ENCODE data around the gene CCDC116.

CCDC116 gene

DNA sequence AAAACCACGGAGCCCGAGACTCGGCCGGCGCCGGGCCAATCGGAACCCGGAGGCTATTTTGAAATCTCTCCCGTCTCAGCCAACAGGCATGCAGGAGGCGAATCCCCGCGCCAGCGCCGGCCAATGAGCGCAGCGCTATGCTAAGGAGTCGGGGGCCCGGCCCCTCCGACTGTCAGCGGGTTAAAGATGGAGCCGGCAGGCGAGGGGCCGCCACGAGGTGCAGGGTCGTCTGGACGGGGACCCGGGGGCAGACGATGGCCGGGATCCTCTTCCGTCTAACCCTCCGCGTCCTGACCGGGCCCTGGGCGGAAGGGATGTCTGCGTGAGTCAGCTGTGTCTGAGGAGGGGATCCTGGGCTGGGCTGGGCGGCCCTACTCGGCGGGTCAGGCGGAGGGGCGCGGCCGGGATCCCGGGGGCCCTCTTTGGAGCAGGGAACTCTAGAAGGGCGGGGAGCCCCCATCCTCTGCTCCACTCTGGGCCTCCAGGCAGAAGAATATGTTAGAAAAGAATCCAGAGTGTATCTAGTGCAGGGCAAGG is 19.5 kb downstream of the CCDC116 start:
- Histone ChIP-seq H3K27me3 (ENCODE audit: insufficient read depth, low read length, poor library complexity, severe bottlenecking) (peaks cover 5% of the 10 kb centered on the region), H3K9me3 (ENCODE audit: insufficient read depth, low read depth, low read length) (no peaks in the 10 kb centered on the region), H3K4me3 (ENCODE audit: low read length, poor library complexity, severe bottlenecking) (peak overlapping the region; percentile 86), H3K79me2 (ENCODE audit: insufficient read depth, low read length) (peaks cover 43% of the 10 kb centered on the region), H3K9me2 (replicated peaks; ENCODE audit: low read depth, low read length) (no peaks in the 10 kb centered on the region), H3K4me1 (ENCODE audit: insufficient read depth, low read length, poor library complexity, severe bottlenecking) (peaks cover 32% of the 10 kb centered on the region), H2AFZ (ENCODE audit: low read length) (peak overlapping the region; percentile 88), H3K36me3 (ENCODE audit: insufficient read depth, low read length) (peaks cover 14% of the 10 kb centered on the region; the same call in 1 of the 2 replicates), H3K4me2 (ENCODE audit: low read depth, low read length, poor library complexity, severe bottlenecking) (peak overlapping the region; percentile 94), H3K9ac (ENCODE audit: low read depth, low read length, poor library complexity, severe bottlenecking) (peak overlapping the region; percentile 99), H3F3A (ENCODE audit: low read depth) (peaks cover 13% of the 10 kb centered on the region), H4K20me1 (ENCODE audit: insufficient read depth, low read length, poor library complexity, severe bottlenecking) (no peaks in the 10 kb centered on the region)
- TF ChIP-seq EZH2phosphoT487 (IDR thresholded peaks at IDR 0.05; ENCODE audit: borderline replicate concordance) (no peak), CTCF (conservative IDR thresholded peaks at IDR 0.05; ENCODE audit: low read length) (no peak)

DNA sequence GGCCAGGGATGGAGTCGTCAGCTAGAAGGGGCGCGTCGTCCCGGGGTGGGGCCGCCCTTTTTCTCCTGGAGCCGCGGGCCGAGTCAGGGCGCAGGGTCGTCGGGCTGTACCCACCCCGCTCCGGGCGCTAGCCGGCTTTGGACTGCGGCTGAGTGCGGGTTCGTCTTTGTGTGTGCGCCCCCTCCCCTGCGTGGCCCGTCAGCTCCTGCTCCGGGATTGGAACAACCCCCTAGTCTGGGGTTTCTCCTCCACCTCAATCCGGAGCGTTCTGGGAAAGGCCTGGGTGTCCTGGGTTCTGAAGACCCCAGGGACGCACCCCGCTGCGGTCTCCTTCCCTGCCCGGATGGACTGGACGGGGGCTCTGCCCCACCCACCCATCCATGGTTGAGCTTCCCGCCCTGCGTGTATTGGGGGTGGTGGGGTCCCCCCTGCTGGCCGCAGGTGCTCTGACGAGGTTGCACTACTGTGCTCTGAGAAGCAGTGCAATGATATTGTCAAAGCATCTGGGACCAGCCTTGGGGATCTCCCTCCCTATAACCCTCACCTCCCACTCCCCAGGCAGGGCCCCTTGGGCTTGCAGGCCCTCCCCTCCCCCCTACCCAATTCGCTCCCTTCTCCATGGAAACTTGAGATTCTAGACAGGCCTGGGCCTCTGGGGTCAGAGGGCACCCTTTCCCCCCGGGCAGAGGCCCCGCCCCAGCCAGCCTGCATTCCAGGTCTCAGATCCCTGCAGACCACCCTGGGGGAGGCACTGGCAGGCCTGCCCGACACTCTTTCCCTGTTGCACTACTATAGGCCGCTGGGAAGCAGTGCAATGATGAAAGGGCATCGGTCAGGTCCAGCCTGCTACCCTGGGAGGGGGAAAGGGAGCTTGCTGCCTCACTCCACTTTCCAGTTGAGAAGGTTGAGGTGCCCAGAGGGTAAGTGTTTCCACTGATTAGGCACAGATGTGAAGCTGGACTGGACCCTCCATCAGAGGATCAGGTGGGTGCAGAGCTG is 20.3 kb downstream of the CCDC116 start:
- H3F3A ChIP-seq (ENCODE audit: low read depth), result peaks cover 15% of the 10 kb centered on the region
- H3K9me3 ChIP-seq (ENCODE audit: insufficient read depth, low read depth, low read length), result no peaks in the 10 kb centered on the region
- peak overlapping the region; percentile 88 for H2AFZ ChIP-seq (ENCODE audit: low read length)
- TF ChIP-seq EZH2phosphoT487 (IDR thresholded peaks at IDR 0.05; ENCODE audit: borderline replicate concordance) (no peak), CTCF (conservative IDR thresholded peaks at IDR 0.05; ENCODE audit: low read length) (peak; percentile 39)
- peaks cover 5% of the 10 kb centered on the region for H3K27me3 ChIP-seq (ENCODE audit: insufficient read depth, low read length, poor library complexity, severe bottlenecking)
- H3K9me2 ChIP-seq (replicated peaks; ENCODE audit: low read depth, low read length), result no peaks in the 10 kb centered on the region
- peak overlapping the region; percentile 86 for H3K4me3 ChIP-seq (ENCODE audit: low read length, poor library complexity, severe bottlenecking)
- H3K4me2 ChIP-seq (ENCODE audit: low read depth, low read length, poor library complexity, severe bottlenecking), result peak overlapping the region; percentile 94
- no peaks in the 10 kb centered on the region for H4K20me1 ChIP-seq (ENCODE audit: insufficient read depth, low read length, poor library complexity, severe bottlenecking)
- peaks cover 38% of the 10 kb centered on the region for H3K79me2 ChIP-seq (ENCODE audit: insufficient read depth, low read length)
- H3K4me1 ChIP-seq (ENCODE audit: insufficient read depth, low read length, poor library complexity, severe bottlenecking), result peaks cover 37% of the 10 kb centered on the region
- peak overlapping the region; percentile 99 for H3K9ac ChIP-seq (ENCODE audit: low read depth, low read length, poor library complexity, severe bottlenecking)
- peaks cover 14% of the 10 kb centered on the region; the same call in 1 of the 2 replicates for H3K36me3 ChIP-seq (ENCODE audit: insufficient read depth, low read length)

DNA sequence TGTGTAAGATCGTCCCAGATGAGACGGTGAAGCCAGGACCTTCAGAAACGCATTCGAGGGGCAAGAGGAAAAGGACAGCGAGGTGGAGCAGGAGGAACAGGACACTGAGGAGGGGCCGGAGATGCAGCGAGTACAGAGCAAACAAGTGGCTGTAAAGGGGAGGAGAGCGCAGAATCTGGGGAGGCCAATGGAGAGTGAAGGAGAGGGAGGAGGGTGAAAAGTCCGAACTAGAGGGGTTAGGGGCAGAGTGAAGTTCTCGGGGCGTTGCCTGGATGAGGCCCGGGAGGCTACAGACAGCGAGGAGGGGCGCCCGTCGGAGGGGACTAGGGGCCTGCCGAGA is 24.4 kb downstream of the CCDC116 start:
- peak overlapping the region; percentile 59 for H2AFZ ChIP-seq (ENCODE audit: low read length)
- peaks cover 10% of the 10 kb centered on the region; the same call in 1 of the 2 replicates for H3K36me3 ChIP-seq (ENCODE audit: insufficient read depth, low read length)
- no peaks in the 10 kb centered on the region for H3K9me3 ChIP-seq (ENCODE audit: insufficient read depth, low read depth, low read length)
- peaks cover 37% of the 10 kb centered on the region for H3K79me2 ChIP-seq (ENCODE audit: insufficient read depth, low read length)
- H4K20me1 ChIP-seq (ENCODE audit: insufficient read depth, low read length, poor library complexity, severe bottlenecking), result no peaks in the 10 kb centered on the region
- H3K9me2 ChIP-seq (replicated peaks; ENCODE audit: low read depth, low read length), result no peaks in the 10 kb centered on the region
- H3K4me3 ChIP-seq (ENCODE audit: low read length, poor library complexity, severe bottlenecking), result peak overlapping the region; percentile 86
- peaks cover 35% of the 10 kb centered on the region for H3K4me1 ChIP-seq (ENCODE audit: insufficient read depth, low read length, poor library complexity, severe bottlenecking)
- TF ChIP-seq EZH2phosphoT487 (IDR thresholded peaks at IDR 0.05; ENCODE audit: borderline replicate concordance), result no peak
- no peak for TF ChIP-seq CTCF (conservative IDR thresholded peaks at IDR 0.05; ENCODE audit: low read length)
- peaks cover 5% of the 10 kb centered on the region for H3K27me3 ChIP-seq (ENCODE audit: insufficient read depth, low read length, poor library complexity, severe bottlenecking)
- H3K9ac ChIP-seq (ENCODE audit: low read depth, low read length, poor library complexity, severe bottlenecking), result peak overlapping the region; percentile 81
- peak overlapping the region; percentile 94 for H3K4me2 ChIP-seq (ENCODE audit: low read depth, low read length, poor library complexity, severe bottlenecking)
- peaks cover 15% of the 10 kb centered on the region for H3F3A ChIP-seq (ENCODE audit: low read depth)

Measured in Loucy (cell line).